ENCODE results near the gene TPRX2.

The TPRX2 gene

GRCh38 chr19:47848823-47849473 is 10.1 kb upstream of the TPRX2 start:
- TF ChIP-seq GATA3 (IDR thresholded peaks at IDR 0.05; ENCODE audit: low read depth, low read length) (no peak), GATA2 (IDR thresholded peaks at IDR 0.05; ENCODE audit: low read depth, low read length) (no peak)

- no peak for TF ChIP-seq GATA2 (IDR thresholded peaks at IDR 0.05; ENCODE audit: low read depth, low read length)
- TF ChIP-seq GATA3 (IDR thresholded peaks at IDR 0.05; ENCODE audit: low read depth, low read length), result no peak
Observed at GRCh38 chr19:47853003-47853402, 6.0 kb upstream of the TPRX2 start.

- TF ChIP-seq GATA3 (IDR thresholded peaks at IDR 0.05; ENCODE audit: low read depth, low read length) (no peak), GATA2 (IDR thresholded peaks at IDR 0.05; ENCODE audit: low read depth, low read length) (no peak)
Observed at GRCh38 chr19:47854459-47854858, 4.6 kb upstream of the TPRX2 start.

GRCh38 chr19:47860602-47861297 is 1.7 kb downstream of the TPRX2 start:
- TF ChIP-seq GATA2 (IDR thresholded peaks at IDR 0.05; ENCODE audit: low read depth, low read length), result no peak
- no peak for TF ChIP-seq GATA3 (IDR thresholded peaks at IDR 0.05; ENCODE audit: low read depth, low read length)

GRCh38 chr19:47861630-47862029 is 2.6 kb downstream of the TPRX2 start:
- TF ChIP-seq GATA2 (IDR thresholded peaks at IDR 0.05; ENCODE audit: low read depth, low read length) (no peak), GATA3 (IDR thresholded peaks at IDR 0.05; ENCODE audit: low read depth, low read length) (no peak)

GRCh38 chr19:47863514-47863936 is 4.5 kb downstream of the TPRX2 start:
- TF ChIP-seq GATA3 (IDR thresholded peaks at IDR 0.05; ENCODE audit: low read depth, low read length), result no peak
- no peak for TF ChIP-seq GATA2 (IDR thresholded peaks at IDR 0.05; ENCODE audit: low read depth, low read length)

- TF ChIP-seq GATA3 (IDR thresholded peaks at IDR 0.05; ENCODE audit: low read depth, low read length), result no peak
- no peak for TF ChIP-seq GATA2 (IDR thresholded peaks at IDR 0.05; ENCODE audit: low read depth, low read length)
Observed at GRCh38 chr19:47865166-47865565, 6.1 kb downstream of the TPRX2 start.

GRCh38 chr19:47878906-47879305 is 19.9 kb downstream of the TPRX2 start:
- TF ChIP-seq GATA2 (IDR thresholded peaks at IDR 0.05; ENCODE audit: low read depth, low read length) (no peak), GATA3 (IDR thresholded peaks at IDR 0.05; ENCODE audit: low read depth, low read length) (no peak)

- TF ChIP-seq GATA3 (IDR thresholded peaks at IDR 0.05; ENCODE audit: low read depth, low read length), result no peak
- TF ChIP-seq GATA2 (IDR thresholded peaks at IDR 0.05; ENCODE audit: low read depth, low read length), result no peak
Observed at GRCh38 chr19:47881757-47882156, 22.7 kb downstream of the TPRX2 start.

GRCh38 chr19:47882890-47883289 is 23.9 kb downstream of the TPRX2 start:
- TF ChIP-seq GATA3 (IDR thresholded peaks at IDR 0.05; ENCODE audit: low read depth, low read length) (no peak), GATA2 (IDR thresholded peaks at IDR 0.05; ENCODE audit: low read depth, low read length) (no peak)

GRCh38 chr19:47885067-47885463 is 26.0 kb downstream of the TPRX2 start:
- no peak for TF ChIP-seq GATA3 (IDR thresholded peaks at IDR 0.05; ENCODE audit: low read depth, low read length)
- no peak for TF ChIP-seq GATA2 (IDR thresholded peaks at IDR 0.05; ENCODE audit: low read depth, low read length)

- TF ChIP-seq GATA2 (IDR thresholded peaks at IDR 0.05; ENCODE audit: low read depth, low read length), result no peak
- no peak for TF ChIP-seq GATA3 (IDR thresholded peaks at IDR 0.05; ENCODE audit: low read depth, low read length)
Observed at GRCh38 chr19:47886010-47886559, 27.1 kb downstream of the TPRX2 start, which contains the start of gene SULT2A1. Gene SULT2A1, minus strand, starts transcription at chr19:47886315. Its CDS starts 58 bp downstream, at chr19:47886257.

- TF ChIP-seq GATA2 (IDR thresholded peaks at IDR 0.05; ENCODE audit: low read depth, low read length) (no peak), GATA3 (IDR thresholded peaks at IDR 0.05; ENCODE audit: low read depth, low read length) (no peak)
Observed at GRCh38 chr19:47890865-47891621, 32.0 kb downstream of the TPRX2 start.

- TF ChIP-seq GATA2 (IDR thresholded peaks at IDR 0.05; ENCODE audit: low read depth, low read length), result peak; percentile 80
- peak; percentile 51 for TF ChIP-seq GATA3 (IDR thresholded peaks at IDR 0.05; ENCODE audit: low read depth, low read length)
Observed at GRCh38 chr19:47891622-47891922, 32.5 kb downstream of the TPRX2 start.

All from SH-SY5Y (cell line).